ENCODE results near the gene RAD18.

- TF ChIP-seq, protein P1, sequence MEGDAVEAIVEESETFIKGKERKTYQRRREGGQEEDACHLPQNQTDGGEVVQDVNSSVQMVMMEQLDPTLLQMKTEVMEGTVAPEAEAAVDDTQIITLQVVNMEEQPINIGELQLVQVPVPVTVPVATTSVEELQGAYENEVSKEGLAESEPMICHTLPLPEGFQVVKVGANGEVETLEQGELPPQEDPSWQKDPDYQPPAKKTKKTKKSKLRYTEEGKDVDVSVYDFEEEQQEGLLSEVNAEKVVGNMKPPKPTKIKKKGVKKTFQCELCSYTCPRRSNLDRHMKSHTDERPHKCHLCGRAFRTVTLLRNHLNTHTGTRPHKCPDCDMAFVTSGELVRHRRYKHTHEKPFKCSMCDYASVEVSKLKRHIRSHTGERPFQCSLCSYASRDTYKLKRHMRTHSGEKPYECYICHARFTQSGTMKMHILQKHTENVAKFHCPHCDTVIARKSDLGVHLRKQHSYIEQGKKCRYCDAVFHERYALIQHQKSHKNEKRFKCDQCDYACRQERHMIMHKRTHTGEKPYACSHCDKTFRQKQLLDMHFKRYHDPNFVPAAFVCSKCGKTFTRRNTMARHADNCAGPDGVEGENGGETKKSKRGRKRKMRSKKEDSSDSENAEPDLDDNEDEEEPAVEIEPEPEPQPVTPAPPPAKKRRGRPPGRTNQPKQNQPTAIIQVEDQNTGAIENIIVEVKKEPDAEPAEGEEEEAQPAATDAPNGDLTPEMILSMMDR (IDR thresholded peaks at IDR 0.05): no peak
- no peak for TF ChIP-seq EZH2 (IDR thresholded peaks at IDR 0.05; ENCODE audit: borderline replicate concordance, insufficient read depth, low read depth, low read length, poor library complexity, severe bottlenecking)
These were observed 17.2 kb downstream of the RAD18 start for GRCh38 chr3:8945890-8946600.
